OCI-LY1 (cell line): Measurements from ENCODE around the gene MYBPC3.

Experiments
- CTCF ChIP-seq: fragments of 200-600 bp; sonication (generic), shearing (Covaris generic); IDR thresholded peaks from 2 replicates; pipeline ENCODE4 v1.5.1; 2017; ENCODE audit warnings: mild to moderate bottlenecking, antibody characterized with exemption, low read length, moderate library complexity, mixed read lengths
- EZH2 ChIP-seq: fragments of 200-600 bp; sonication (generic), shearing (Covaris generic); IDR thresholded peaks from 2 replicates; pipeline ENCODE4 v1.8.0; 2017; ENCODE audit warnings: borderline replicate concordance, mixed run types, mild to moderate bottlenecking, antibody characterized with exemption, low read length, moderate library complexity, mixed read lengths

GRCh38 chr11:47354913-47355282 is 2.4 kb upstream of the MYBPC3 start:
- no peak for TF ChIP-seq CTCF
- TF ChIP-seq EZH2 = no peak
